HS-5 (cell line): ENCODE results near the gene USP6.
"Not testable (repeated sequence)": the region's sequence is repeated elsewhere in the genome, so short reads cannot be mapped to it uniquely, and the experiment has no call there.

Source experiments
- DNase-seq: peaks from one replicate; pipeline ENCODE4 v3.0.0-alpha.2; 2012; ENCODE audit warnings: low read depth

USP6 gene

DNA sequence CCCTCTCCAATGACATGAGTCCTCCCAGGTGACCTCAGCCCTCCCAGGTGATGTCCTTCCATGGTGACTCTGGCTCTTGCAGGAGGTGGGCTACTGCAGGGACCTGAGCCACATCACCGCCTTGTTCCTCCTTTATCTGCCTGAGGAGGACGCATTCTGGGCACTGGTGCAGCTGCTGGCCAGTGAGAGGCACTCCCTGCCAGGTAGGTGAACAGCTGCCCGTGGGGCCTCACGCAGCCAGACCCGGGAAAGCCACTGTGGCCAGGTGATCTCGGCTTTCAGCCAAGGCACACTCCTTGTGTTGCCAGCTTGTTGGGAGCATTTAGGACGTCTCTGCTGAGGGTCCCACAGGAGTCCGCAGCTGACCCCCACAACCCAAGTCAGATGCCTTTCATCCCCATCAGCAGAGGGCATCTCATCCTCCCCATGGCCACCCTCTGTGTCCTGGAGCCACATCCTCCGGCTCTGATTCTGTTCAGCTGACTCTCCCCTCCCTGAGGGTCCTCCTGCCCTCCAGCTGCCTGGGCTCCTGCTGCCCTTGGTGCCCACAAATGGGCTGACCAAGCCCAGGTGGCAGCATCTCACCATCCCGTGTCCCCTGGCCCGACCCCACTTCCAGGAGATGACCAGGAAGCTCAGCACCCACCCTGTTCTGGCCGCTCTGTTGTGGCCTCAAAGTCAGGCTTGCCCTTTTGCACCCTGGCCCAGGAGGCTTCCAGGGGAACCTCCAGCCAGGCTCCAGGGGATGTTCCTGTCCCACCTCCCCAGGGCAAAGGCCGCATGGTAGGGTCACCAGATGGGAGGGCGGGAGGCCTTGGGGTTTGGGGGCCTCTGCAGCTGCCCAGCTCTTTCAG lies 20.1 kb downstream of the USP6 start:
- DNase-seq, result no peak

DNA sequence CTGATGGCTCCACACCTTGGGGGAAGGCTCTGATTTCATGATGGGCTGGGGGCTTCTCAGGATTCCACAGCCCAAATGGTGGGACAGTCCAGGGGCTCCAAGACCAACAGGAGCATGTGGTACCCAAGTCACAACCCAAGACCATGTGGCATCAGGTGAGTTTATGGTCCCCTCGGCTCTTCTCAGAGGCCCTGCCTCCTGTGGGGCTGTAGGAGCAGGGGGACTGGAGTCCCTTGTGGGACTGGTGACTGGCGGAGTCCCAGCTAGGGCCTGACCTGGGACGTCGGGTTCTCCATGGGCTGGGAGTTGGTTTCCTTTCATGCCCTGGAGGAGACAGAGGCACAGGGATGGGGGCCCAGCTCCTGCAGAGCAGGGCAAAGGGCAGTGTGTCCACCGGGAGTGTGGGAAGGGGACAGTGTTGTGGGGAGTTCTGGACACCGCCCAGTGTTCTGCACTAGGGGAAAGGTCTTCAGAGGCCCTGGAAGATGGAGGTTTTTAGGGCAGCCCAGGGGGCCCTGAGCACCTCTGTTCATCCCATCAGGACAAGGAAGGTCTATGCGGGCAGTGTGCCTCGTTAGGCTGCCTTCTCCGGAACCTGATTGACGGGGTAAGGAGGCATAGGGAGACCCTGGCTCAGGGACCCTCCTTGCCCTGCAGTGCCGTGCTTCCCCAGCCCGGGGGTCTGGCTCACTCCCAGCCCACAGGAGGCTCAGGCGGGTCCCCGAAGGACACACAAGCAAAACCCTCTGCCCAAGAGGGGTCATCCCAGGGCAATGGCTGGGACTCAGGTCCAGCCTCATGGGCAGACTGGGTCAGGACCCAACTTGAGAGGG lies 21.0 kb downstream of the USP6 start:
- not testable (repeated sequence) for DNase-seq

DNA sequence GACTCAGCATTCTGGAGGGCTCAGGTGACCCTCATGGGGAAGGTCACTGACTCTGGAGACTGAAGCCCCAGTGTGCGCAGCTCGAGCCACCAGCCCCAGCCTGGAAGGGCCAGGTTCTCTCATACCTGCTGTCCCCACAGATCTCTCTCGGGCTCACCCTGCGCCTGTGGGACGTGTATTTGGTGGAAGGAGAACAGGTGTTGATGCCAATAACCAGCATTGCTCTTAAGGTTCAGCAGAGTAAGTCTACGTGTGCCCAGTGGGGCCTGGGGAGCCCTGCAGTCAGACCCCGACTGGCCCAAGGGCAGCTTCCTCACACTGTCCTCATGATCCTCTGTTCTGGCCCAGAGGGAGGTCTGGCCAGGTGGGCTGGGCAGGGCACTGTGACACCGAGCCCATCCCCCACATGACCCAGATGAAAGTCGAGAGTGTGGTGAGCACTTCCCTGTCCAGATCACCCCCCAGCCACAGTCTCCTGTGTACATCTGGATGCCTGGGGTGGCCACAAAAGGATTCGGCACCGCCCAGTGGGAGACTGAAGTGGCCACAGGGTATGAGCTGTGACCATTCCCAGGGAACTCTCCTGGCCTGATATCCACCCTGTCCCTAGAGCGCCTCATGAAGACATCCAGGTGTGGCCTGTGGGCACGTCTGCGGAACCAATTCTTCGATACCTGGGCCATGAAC lies 21.8 kb downstream of the USP6 start:
- DNase-seq, result not testable (repeated sequence)

DNA sequence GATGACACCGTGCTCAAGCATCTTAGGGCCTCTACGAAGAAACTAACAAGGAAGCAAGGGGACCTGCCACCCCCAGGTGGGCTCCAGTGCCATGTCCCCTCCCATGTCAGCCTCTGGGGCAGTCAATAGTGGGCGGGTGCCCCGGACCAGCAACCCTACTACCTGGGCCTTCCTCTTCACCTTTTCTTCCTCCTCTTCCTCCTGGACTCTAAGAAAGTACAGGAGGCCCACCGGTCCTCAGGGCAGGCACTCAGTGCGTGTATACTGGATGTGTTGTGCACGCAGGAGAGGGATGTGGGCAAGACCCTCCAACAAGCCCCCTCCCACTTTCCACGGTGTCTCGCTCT lies 22.3 kb downstream of the USP6 start:
- DNase-seq, result not testable (repeated sequence)

DNA sequence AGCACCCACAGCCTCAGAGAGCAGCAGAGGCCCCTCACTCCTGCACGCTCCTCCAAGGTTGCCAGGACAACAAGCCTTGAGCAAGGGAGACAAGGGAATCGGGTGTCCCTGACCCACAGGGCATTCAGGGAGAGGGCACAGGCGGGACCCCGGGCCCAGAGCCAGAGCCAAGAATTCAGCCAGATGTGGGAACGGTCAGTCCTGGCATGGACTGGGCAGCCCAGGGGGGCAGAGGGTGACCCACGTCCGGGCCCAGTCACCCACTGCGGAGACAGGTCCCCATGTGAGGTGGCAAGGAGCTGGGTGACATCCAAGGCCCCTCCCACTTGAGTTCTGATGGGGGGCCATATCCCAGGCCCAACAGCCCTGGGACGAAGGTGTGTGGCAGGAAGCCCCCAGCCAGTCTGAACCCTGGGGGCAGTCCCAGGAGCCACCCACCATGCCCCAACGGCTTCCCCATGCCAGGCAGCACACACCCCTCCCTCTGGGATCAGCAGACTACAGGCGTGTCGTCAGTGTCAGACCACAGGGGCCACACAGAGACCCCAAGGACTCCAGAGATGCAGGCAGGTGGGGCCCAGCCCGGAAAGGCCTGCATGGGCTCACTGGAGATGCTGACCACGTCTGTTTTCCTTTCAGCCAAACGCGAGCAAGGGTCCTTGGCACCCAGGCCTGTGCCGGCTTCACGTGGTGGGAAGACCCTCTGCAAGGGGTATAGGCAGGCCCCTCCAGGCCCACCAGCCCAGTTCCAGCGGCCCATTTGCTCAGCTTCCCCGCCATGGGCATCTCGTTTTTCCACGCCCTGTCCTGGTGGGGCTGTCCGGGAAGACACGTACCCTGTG lies 23.0 kb downstream of the USP6 start:
- DNase-seq, result no peak

DNA sequence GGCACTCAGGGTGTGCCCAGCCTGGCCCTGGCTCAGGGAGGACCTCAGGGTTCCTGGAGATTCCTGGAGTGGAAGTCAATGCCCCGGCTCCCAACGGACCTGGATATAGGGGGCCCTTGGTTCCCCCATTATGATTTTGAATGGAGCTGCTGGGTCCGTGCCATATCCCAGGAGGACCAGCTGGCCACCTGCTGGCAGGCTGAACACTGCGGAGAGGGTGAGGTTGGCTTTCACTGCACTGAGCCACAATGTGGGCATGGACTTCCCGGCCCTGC lies 23.6 kb downstream of the USP6 start:
- no peak for DNase-seq

DNA sequence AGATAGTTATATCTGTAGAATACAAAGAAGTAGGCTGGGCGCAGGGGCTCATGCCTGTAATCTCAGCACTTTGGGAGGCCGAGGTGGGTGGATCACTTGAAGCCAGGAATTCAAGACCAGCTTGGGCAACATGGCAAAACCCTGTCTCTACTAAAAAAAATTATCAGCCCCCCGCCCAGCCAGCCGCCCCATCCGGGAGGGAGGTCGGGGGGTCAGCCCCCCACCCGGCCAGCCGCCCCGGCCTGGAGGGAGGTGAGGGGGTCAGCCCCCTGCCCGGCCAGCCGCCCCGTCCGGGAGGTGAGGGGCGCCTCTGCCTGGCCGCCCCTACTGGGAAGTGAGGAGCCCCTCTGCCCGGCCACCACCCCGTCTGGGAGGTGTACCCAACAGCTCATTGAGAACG lies 27.0 kb downstream of the USP6 start:
- not testable (repeated sequence) for DNase-seq

DNA sequence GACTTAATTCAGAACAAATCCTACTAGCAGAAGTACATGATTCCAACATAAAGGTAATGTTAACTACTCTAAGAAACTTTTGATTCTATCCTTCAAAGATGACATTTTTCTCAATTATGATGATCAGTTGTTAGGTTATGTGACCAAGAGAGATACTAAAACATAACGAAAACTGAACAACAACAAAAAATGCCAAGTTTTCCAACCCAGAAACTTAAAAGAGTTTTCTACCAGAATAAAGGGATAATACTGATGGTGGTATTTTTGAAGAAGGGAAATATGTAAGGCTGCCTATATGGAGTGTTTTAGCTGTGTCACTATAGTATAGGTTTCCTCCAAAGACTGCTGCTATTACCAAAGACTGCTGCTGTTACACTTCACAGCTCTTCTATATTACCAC lies 30.3 kb downstream of the USP6 start:
- not testable (repeated sequence) for DNase-seq

DNA sequence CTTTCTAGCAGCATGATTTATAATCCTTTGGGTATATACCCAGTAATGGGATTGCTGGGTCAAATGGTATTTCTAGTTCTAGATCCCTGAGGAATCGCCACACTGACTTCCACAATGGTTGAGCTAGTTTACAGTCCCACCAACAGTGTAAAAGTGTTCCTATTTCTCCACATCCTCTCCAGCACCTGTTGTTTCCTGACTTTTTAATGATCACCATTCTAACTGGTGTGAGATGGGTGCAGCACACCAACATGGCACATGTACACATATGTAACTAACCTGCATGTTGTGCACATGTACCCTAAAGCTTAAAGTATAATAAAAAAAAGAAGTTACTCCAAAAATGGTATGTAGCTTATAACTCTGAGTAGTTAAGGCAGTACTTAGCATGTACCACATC lies 44.9 kb downstream of the USP6 start:
- DNase-seq, result not testable (repeated sequence)

DNA sequence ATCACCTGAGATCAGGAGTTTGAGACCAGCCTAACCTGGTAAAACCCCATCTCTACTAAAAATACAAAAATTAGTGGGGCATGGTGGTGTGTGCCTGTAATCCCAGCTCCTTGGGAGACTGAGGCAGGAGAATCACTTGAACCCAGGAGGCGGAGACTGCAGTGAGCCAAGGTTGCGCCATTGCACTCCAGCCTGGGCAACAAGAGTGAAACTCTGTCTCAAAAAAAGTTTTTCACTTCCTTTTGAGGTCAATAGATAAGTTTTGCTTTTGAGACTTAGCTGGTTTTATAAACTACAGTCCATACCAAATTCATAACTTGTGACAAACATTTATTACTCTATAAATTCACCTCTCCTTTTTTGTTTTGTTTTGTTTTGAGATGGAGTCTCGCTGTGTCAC lies 46.0 kb downstream of the USP6 start:
- not testable (repeated sequence) for DNase-seq

DNA sequence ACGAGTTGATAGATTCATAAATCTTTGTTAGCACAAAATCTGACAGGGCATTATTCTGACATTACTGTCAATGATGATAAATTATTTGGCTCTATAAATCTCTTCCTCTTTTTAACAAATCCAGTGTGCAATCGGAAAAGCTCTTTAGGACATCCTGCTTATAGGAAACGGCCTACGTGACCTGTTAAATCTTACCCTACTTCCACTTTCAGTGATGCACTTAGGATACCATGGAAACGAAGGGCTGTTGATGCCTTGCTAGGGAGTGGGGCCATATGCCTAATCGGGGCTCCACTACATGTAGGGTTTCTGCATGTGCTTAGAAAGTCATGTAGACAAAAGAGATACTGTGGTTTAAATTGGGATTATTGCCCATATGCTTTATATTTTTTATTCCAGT lies 48.6 kb downstream of the USP6 start:
- no peak for DNase-seq

DNA sequence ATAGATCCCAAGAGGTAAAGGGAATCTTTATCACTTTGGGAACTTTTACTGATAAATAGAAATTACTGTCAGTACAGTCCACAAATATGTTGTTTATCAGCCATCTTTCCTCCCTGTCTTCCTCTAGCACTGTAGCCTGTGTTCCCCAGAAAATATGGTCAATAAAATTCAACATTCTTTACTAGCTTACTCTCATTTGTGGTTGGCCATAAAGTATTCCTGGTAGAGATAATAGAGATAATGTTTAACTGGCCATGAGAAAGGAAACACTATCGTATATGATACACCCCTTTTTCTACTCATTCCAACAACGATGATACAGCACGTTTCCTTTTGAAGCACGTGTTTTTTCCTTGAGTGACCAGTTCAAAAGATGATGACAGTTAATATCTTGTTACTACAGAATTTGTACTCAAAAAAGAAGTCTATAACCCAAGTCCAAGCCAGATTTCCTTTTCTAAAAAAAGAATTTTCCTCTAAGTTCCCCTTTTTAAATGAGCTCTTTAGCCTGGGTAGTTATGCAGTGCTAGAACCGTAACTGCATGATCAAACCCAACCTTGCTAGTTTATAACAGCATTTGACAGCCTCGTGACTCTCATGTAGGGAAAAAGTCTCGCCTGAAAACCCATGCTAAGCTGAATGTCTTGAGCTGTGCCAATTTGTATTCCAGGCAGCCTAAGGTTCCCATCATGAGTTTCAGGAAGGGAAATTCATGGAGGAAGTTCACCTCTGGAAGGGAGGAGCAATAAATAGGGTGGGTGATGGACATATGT lies 50.1 kb downstream of the USP6 start:
- peak; percentile 29 for DNase-seq

DNA sequence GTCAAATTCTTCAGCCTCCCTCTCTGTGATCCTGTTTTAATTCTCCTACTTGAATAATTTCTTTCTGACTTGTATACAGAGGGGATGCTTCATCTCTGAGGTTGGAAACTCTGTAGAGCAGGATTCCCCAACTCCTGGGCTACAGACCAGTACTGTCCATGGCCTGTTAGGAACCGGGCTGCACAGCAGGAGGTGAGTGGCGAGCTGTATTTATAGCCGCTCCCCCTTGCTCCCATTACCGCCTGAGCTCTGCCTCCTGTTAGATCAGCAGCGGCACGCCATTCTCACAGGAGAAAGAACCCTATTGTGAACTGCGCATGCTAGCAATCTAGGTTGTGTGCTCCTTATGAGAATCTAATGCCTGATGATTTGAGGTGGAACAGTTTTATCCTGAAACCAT lies 59.2 kb downstream of the USP6 start:
- not testable (repeated sequence) for DNase-seq

DNA sequence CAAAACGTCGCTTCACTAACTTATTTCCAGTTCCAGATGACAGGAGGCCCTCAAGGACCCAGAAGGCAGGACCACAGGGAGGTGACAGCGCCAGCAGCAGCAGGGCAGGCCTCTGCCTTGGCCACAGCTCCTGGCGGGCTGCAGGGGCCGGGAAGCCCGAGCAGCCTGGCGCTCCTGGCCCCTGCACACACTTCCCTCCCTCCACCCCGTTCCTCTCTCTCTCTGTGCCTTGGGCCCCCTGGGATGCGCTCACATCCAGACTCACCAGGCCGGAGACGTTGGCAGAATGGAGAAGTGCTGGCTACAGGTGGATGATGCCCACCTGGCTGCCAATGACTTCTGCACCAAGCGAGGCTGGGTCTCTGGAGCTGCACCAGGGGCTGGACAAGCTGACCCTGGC lies 63.2 kb downstream of the USP6 start:
- no peak for DNase-seq

DNA sequence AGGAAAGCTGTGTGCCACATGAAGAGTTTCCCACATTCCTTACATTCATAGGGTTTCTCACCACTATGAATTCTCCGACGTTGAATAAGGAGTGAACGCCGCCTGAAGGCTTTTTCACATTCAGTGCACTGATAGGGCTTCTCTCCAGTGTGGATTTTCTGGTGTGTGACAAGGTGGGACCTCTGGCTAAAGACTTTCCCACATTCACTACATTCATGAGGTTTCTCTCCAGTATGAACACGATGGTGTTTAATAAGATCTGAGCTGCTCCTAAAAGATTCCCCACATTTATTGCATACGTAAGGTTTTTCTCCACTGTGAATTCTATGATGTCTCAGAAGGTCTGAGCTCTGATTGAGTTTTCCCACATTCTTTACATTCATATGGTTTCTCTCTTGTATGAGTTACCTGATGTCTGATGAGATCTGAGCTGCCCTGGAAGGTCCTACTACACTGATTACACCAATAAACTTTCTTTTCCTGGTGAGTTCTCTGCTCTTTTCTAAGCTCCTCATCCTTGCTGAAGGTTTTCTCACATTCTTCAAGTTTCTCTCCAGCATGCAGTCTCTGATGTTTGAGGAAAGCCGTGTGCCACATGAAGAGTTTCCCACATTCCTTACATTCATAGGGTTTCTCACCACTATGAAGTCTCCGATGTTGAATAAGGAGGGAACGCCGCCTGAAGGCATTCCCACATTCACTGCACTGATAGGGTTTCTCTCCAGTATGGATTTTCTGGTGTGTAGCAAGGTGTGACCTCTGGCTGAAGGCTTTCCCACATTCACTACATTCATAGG lies 65.9 kb downstream of the USP6 start:
- DNase-seq, result no peak

DNA sequence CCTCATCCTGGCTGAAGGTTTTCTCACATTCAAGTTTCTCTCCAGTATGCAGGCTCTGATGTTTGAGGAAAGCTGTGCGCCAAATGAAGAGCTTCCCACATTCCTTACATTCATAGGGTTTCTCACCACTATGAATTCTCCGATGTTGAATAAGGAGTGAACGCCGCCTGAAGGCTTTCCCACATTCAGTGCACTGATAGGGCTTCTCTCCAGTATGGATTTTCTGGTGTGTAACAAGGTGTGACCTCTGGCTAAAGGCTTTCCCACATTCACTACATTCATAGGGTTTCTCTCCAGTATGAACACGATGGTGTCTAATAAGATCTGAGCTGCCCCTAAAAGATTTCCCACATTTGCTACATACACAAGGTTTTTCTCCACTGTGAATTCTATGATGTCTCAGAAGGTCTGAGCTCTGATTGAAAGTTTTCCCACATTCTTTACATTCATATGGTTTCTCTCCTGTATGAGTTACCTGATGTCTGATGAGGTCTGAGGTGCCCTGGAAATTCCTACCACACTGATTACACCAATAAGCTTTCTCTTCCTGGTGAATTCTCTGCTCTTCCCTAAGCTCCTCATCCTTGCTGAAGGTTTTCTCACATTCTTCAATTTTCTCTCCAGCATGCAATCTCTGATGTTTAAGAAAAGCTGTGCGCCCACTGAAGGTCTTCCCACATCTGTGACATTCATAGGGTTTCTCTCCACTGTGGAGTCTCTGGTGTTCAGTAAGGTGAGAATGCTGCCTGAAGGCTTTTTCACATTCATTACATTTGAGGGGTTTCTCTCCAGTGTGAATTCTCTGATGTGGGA lies 67.0 kb downstream of the USP6 start:
- no peak for DNase-seq

DNA sequence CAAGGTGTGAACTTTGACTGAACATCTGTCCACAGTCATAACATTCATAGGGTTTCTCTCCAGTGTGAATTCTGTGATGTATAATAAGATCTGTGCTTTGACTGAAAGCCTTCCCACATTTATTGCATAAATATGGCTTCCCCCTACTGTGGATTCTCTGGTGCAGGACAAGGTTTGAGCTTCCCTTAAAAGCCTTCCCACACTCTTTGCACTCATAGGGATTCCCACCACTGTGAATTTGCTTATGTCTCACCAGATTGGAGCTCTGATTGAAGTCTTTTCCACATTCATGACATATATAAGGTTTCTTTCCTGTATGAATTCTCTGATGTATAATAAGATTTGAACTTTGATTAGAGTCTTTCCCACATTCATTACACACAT lies 67.6 kb downstream of the USP6 start:
- DNase-seq, result no peak

DNA sequence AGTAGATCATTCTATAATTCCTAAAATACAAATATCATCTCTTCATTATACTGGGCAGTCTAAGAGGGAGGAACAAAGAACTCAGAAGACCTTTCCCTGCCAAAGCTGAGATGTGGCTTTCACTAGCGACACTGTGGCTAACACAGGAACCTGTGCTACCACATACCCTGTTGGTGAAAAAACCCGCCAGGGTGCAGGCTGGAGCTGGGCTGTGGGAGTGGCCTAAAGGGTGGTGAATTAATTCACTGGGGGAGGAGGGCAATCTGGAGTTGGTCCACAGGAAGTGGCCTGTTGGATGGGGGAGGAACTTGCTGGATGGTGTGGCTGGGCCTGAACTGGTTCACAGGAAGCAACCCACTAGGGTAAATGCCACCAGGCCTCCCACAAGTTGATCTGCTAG lies 68.5 kb downstream of the USP6 start:
- DNase-seq, result no peak

DNA sequence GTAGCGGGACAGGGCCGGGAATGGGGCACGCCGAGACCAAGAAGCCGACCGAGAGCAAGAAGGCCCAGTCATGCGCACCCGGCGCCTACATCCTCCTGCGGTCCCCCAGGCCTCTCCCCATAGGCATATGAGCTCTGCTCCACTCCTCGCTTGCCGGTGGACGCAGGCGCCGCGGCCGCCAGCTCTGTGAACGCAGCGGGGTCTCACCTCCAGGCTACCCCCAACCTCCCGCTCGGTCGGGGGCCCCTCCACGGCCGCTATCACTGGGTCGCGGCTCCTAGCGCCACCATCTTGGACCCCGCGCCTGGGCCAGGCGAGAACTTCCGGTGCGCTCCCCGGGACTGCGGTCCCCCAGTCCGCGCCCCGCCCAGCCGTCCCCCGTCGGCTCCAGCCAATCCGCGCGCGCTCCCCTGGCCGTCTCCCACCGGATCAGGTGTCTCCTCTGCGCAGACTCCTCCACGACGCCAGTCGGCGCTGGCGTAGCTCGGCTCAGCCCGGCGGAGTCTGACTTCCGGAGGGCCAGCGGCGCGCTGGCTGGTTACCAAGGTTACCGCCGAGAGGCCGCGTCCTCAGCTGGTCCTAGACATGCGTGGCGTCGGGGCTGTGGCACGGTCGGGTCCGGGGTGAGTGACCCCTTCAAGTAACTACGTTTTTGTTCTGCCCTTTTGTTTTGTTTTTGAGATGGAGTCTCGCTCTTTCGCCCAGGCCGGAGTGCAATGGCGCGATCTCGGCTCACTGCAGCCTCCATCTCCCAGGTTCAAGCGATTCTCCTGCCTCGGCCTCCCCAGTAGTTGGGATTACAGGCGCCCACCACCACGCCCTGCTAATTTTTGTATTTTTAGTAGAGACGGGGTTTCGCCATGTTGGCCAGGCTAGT lies 75.9 kb downstream of the USP6 start, which contains the start of gene ZNF594:
Gene ZNF594 (minus strand): TSS at position 328 of the 877 bp plus-strand sequence. CDS start 7,612 bp downstream, outside the sequence.
- DNase-seq, result peak; percentile 62
